IPS-18a (cell line): ENCODE measurements around the gene HMCN2.

ENCODE experiments used
- H3K27ac ChIP-seq: one replicate; pipeline ENCODE4 v1.5.1; 2013; ENCODE audit warnings: low read length
- H3K27me3 ChIP-seq: one replicate; pipeline ENCODE4 v1.6.1; 2013; ENCODE audit warnings: mild to moderate bottlenecking, low read length; ENCODE audit not compliant: control insufficient read depth, insufficient read depth
- H3K36me3 ChIP-seq: one replicate; pipeline ENCODE4 v1.6.1; 2013; ENCODE audit warnings: low read depth, low read length; ENCODE audit not compliant: control insufficient read depth
- H3K4me1 ChIP-seq: one replicate; pipeline ENCODE4 v1.6.1; 2013; ENCODE audit warnings: low read depth, low read length; ENCODE audit not compliant: control insufficient read depth
- H3K4me3 ChIP-seq: one replicate; pipeline ENCODE4 v1.5.1; 2013; ENCODE audit warnings: low read length
- H3K9ac ChIP-seq: one replicate; pipeline ENCODE4 v1.6.1; 2013; ENCODE audit warnings: mild to moderate bottlenecking, low read length, moderate library complexity
- H3K9me3 ChIP-seq: one replicate; pipeline ENCODE4 v1.6.1; 2013; ENCODE audit warnings: low read depth, low read length; ENCODE audit not compliant: control insufficient read depth

HMCN2 gene

GRCh38 chr9:130466537-130467217 is 201.1 kb downstream of the HMCN2 start:
- Histone ChIP-seq H3K9ac (no peak overlapping the region), H3K27ac (no peak overlapping the region), H3K36me3 (no peaks in the 10 kb centered on the region), H3K4me3 (no peak overlapping the region), H3K4me1 (peaks cover 20% of the 10 kb centered on the region), H3K27me3 (peaks cover 10% of the 10 kb centered on the region), H3K9me3 (no peaks in the 10 kb centered on the region)

- H3K36me3 ChIP-seq = no peaks in the 10 kb centered on the region
- H3K27ac ChIP-seq = no peak overlapping the region
- no peak overlapping the region for H3K4me3 ChIP-seq
- H3K4me1 ChIP-seq = peaks cover 22% of the 10 kb centered on the region
- H3K9ac ChIP-seq = no peak overlapping the region
- no peaks in the 10 kb centered on the region for H3K9me3 ChIP-seq
- H3K27me3 ChIP-seq = peaks cover 10% of the 10 kb centered on the region
These were observed 201.8 kb downstream of the HMCN2 start for GRCh38 chr9:130467316-130467715.

GRCh38 chr9:130468566-130468965 is 203.0 kb downstream of the HMCN2 start:
- no peaks in the 10 kb centered on the region for H3K36me3 ChIP-seq
- peaks cover 30% of the 10 kb centered on the region for H3K4me1 ChIP-seq
- H3K27ac ChIP-seq = no peak overlapping the region
- no peak overlapping the region for H3K4me3 ChIP-seq
- H3K9me3 ChIP-seq = no peaks in the 10 kb centered on the region
- H3K27me3 ChIP-seq = peaks cover 16% of the 10 kb centered on the region
- H3K9ac ChIP-seq = no peak overlapping the region

- H3K9ac ChIP-seq = no peak overlapping the region
- peaks cover 39% of the 10 kb centered on the region for H3K4me1 ChIP-seq
- H3K4me3 ChIP-seq = no peak overlapping the region
- H3K36me3 ChIP-seq = no peaks in the 10 kb centered on the region
- peaks cover 16% of the 10 kb centered on the region for H3K27me3 ChIP-seq
- no peaks in the 10 kb centered on the region for H3K9me3 ChIP-seq
- no peak overlapping the region for H3K27ac ChIP-seq
These were observed 204.7 kb downstream of the HMCN2 start for GRCh38 chr9:130470269-130470668.

- Histone ChIP-seq H3K27me3 (peaks cover 16% of the 10 kb centered on the region), H3K36me3 (no peaks in the 10 kb centered on the region), H3K4me3 (no peak overlapping the region), H3K27ac (no peak overlapping the region), H3K9me3 (no peaks in the 10 kb centered on the region), H3K4me1 (peaks cover 35% of the 10 kb centered on the region), H3K9ac (no peak overlapping the region)
These were observed 205.4 kb downstream of the HMCN2 start for GRCh38 chr9:130470950-130471349.

GRCh38 chr9:130471411-130472183 is 206.0 kb downstream of the HMCN2 start:
- Histone ChIP-seq H3K9me3 (no peaks in the 10 kb centered on the region), H3K9ac (no peak overlapping the region), H3K36me3 (no peaks in the 10 kb centered on the region), H3K4me3 (no peak overlapping the region), H3K4me1 (peaks cover 35% of the 10 kb centered on the region), H3K27ac (no peak overlapping the region), H3K27me3 (peaks cover 16% of the 10 kb centered on the region)

- Histone ChIP-seq H3K4me1 (peaks cover 29% of the 10 kb centered on the region), H3K9me3 (no peaks in the 10 kb centered on the region), H3K4me3 (no peak overlapping the region), H3K36me3 (no peaks in the 10 kb centered on the region), H3K27ac (no peak overlapping the region), H3K27me3 (peaks cover 16% of the 10 kb centered on the region), H3K9ac (no peak overlapping the region)
These were observed 206.7 kb downstream of the HMCN2 start for GRCh38 chr9:130472184-130472705.

GRCh38 chr9:130473009-130473408 is 207.4 kb downstream of the HMCN2 start:
- H3K4me1 ChIP-seq = peaks cover 22% of the 10 kb centered on the region
- H3K9me3 ChIP-seq = no peaks in the 10 kb centered on the region
- H3K27ac ChIP-seq = no peak overlapping the region
- peaks cover 9% of the 10 kb centered on the region for H3K27me3 ChIP-seq
- H3K36me3 ChIP-seq = no peaks in the 10 kb centered on the region
- no peak overlapping the region for H3K9ac ChIP-seq
- H3K4me3 ChIP-seq = no peak overlapping the region

- no peaks in the 10 kb centered on the region for H3K9me3 ChIP-seq
- H3K4me1 ChIP-seq = peaks cover 22% of the 10 kb centered on the region
- H3K27me3 ChIP-seq = peaks cover 6% of the 10 kb centered on the region
- H3K4me3 ChIP-seq = no peak overlapping the region
- H3K36me3 ChIP-seq = no peaks in the 10 kb centered on the region
- no peak overlapping the region for H3K9ac ChIP-seq
- H3K27ac ChIP-seq = no peak overlapping the region
These were observed 208.0 kb downstream of the HMCN2 start for GRCh38 chr9:130473566-130473965.

- Histone ChIP-seq H3K27ac (no peak overlapping the region), H3K4me1 (peaks cover 22% of the 10 kb centered on the region), H3K36me3 (no peaks in the 10 kb centered on the region), H3K9ac (no peak overlapping the region), H3K9me3 (no peaks in the 10 kb centered on the region), H3K4me3 (no peak overlapping the region), H3K27me3 (peaks cover 6% of the 10 kb centered on the region)
These were observed 208.5 kb downstream of the HMCN2 start for GRCh38 chr9:130474106-130474505.

- Histone ChIP-seq H3K27ac (no peak overlapping the region), H3K4me1 (peaks cover 22% of the 10 kb centered on the region), H3K9me3 (no peaks in the 10 kb centered on the region), H3K27me3 (peaks cover 6% of the 10 kb centered on the region), H3K9ac (no peak overlapping the region), H3K36me3 (no peaks in the 10 kb centered on the region), H3K4me3 (no peak overlapping the region)
These were observed 210.7 kb downstream of the HMCN2 start for GRCh38 chr9:130476151-130476730.
